GM18498 (cell line): ENCODE results near the gene IZUMO4.
A peak's percentile ranks its signal among the peaks of the same experiment; 100 is the strongest.
"Not testable (repeated sequence)": the region's sequence is repeated elsewhere in the genome, so short reads cannot be mapped to it uniquely, and the experiment has no call there.

Experiments used
- ATAC-seq: cut with Tn5 transposase; IDR thresholded peaks from one replicate; pipeline ENCODE4 v1.9.1; 2021; ENCODE audit warnings: mild to moderate bottlenecking, moderate library complexity; ENCODE audit not compliant: unreplicated experiment

The IZUMO4 gene

DNA sequence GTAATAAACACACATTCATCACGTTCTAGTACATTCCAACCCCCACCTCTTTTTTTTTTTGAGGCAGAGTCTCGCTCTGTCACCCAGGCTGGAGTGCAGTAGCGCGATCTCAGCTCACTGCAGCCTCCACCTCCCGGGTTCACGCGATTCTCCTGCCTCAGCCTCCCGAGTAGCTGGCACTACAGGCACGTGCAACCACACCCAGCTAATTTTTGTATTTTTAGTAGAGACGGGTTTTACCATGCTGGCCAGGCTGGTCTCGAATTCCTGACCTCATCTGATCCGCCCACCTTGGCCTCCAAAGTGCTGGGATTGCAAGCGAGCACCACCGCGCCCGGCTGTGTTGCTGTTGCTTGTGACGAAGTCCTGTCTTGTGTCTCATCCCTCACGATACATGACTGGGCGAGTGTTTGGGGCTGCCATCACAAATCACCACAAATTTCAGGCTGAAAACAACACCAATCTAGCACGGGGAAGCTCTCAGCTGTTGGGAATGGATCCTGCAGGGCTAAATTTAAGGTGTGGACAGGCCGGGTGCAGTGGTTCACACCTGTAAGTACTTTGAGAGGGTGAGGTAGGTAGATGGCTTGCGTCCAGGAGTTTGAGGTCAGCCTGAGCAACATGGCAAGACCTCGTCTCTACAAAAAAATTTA is 16.3 kb upstream of the IZUMO4 start:
- ATAC-seq = no peak

DNA sequence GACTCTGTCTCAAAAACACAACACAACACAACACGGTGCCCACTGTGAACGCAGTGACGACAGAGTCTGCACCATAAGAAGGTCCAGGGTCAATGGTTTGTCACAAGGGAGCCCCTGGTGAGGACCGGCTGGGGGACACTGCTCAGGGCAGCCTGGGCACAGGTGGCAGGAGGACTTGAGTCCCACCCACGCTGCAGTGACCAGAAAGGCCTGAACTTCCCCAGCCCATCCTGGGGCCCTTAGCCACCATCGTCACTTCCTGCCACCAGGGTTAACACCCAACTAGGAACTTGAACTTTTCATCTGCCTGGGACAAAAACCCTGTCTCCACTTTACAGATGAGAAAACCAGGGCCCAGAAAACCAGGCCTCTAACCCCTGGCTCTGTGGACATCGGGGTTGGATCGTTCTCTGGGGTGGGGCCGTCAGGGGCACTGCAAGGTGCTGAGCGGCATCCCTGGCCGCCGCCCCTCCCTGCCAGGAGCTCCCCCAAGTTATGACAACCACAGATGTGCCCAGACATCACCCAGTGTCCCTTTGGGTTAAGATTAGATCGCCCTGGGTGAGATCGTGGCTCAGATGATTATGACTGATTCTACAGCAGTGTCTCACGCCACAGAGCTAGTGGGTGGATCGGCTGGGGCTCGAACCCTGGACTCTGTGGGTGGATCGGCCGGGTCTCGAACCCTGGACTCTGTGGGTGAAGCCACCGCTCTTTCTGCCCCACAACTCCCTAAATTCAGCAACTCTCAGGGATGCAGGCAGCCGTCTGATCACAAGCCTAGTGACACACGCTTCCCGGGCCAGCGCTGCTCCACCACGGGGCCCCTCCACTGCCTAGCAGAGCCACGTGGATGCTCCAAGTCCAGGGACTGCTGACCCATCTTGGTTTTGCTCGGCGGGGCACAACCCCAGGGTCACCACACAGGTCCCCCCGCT is 14.6 kb upstream of the IZUMO4 start:
- no peak for ATAC-seq

DNA sequence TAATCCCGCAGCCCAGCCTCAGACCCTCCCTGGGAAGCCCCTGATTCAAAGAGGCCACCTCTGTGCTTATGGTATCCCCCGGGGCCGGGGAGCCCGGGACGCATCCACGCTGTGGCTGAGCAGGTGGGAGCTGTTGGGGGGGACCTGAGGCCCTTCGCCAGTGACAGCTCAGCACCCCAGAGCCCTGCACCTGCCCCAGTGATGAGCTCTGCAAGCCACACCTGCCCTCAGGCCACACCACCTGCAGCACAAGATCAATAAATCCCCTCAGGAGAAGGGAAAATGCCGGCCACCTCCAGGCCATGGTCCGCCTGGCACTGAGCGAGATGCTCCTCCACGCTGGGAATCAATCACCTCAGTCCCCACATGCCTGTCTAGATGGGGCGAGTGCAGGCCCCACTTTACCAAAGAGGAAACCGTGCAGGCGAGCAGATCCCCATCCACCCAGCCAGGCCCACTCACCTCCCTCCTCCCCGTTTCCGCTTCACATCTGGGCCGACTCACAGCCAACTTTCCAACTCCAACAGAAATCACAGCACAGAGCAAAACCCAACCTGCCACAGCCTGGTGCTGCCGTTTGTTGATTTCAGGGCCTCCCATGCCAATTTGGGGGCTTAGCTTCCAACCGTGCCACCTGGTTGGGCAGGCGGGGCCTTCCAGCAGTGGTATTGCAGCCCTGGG is 13.4 kb upstream of the IZUMO4 start:
- no peak for ATAC-seq

DNA sequence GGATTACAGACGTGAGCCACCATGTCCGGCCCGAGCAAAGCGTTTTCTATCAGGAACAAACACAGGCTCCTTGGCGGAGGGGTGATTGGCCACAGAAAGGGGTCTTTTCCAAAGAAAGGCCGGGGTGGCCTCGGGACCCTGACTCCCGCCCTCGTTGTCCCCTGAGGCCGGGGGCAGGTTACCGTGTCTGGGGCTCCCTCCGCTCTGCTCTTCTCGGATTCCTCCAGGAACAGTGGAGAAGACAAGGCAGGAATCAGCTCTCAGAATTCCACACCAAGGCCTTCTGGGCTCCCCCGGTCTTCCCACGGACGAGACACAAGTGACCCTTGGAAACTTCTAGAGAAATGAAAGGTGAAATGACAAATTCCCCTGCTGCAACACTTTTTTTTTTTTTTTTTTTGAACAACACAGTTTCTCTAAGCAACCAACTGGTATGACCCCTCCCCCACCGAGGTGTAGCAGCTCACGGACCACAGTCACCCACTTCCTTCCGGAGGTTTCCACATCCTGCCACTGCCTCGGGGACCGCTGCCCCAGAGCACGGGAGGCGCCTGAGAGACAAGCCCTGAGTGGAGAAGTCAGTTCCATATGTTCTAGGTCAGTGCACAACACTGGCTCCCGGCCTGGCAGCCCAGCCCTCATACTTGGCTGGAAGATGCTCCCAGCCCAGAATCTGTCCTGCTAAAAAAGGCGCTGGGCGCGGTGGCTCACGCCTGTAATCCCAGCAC is 11.6 kb upstream of the IZUMO4 start:
- peak; percentile 47 for ATAC-seq

DNA sequence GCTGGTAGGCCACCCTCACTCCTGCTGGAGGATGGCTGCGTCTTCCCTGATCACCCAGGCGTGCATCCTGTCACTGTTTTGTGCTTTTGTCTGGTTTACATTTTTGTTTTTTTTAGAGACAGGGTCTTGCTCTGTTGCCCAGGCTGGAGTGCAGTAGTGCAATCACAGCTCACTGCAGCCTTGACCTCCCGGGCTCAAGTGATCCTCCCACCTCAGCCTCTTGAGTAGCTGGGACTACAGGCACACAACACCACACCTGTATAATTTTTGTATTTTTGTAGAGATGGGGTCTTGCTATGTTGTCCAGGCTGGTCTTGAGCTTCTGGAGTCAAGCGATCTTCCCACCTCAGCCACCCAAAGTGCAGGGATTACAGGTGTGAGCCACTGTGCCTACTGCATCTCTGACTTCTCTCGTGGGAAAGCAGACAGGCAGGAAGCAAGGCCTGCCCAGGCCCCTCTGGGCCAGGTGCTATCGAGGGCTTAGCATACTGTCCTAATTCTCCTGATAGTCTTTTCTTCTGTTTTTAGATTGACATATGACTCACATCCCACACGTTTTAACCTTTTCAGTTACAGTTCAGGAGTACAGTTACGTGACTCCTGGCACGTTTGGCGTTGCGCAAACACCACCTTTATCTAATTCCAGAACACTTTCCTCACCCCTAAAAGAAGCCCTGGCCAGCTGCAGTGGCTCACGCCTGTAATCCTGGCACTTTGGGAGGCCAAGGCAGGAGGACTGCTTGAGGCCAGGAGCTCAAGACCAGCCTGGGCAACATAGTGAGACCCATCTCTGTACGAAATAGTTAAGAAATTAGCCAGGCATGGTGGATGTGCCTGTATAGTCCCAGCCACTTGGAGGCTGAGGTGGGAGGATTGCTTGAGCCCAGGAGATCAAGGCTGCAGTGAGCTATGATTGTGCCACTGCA is 9.8 kb upstream of the IZUMO4 start:
- ATAC-seq = not testable (repeated sequence)

DNA sequence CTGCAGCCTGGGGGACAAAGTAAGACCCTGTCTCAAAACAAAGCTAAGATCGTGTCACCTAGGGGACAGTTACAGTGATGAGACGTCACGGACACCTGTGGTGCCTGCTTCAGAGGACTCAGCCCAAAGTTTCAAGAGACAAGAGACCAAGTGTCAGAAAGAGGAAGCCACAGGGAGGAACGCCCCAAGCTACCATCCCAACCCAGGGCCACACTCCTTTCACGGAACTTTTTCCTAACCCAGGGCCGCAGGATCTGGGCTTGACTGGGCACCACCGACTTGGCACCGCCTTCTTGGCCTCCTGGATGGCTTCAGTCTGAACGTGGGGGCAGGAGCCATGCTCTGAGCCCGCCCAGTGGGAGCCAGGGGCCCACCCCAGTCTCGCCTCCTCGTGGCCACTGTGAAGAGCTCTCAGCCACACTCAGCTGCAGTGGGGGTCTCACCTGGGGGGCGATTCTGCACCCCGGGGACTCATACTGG is 9.1 kb upstream of the IZUMO4 start:
- peak; percentile 18 for ATAC-seq

DNA sequence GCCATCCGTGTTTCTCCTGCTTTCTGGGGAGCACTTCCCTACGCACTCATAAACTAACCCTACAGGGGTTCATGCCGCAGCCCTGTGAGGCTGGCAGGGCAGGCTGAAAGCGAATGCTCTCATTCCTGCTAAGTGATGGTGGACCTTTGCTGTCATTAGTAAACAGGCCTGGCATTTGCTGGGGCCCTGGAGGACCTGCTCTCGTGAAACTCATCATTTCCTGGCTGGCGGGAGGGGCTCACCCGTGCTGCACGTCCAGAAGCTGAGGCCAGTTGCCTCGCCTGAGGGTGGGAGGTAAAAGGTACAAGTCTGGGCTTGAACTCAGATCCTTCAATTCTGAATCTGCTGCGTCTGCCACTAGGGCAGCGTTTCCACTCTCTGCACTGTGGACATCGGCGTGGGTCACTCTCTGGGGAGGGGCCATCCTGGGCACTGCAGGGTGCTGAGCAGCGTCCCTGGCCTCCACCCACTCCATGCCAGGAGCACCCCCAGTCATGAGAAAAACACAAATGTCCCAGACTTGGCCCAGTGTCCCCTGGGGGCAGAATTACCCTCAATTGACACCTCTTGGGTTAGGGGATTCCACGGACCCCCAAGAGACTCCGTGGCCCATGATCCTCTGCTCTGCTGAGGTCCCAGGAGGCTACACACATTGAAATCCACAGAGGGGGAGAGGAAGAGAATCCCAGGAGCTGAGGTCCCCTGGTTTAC is 7.6 kb upstream of the IZUMO4 start:
- no peak for ATAC-seq

DNA sequence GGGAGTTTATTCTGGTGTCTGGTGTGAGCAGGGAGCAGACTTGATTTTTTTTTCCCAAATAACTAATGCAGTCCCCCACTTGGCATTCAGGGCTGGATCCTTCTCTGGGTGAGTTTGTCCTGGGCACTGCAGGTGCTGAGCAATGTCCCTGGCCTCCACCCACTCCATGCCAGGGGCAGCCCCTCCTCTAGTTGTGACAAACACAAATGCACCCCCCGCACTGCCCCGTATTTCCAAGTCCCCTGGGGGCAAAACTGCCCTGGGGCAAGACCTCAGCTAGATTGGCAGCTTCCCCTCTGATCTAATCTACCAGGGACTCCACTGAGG is 7.0 kb upstream of the IZUMO4 start:
- ATAC-seq = peak; percentile 2

DNA sequence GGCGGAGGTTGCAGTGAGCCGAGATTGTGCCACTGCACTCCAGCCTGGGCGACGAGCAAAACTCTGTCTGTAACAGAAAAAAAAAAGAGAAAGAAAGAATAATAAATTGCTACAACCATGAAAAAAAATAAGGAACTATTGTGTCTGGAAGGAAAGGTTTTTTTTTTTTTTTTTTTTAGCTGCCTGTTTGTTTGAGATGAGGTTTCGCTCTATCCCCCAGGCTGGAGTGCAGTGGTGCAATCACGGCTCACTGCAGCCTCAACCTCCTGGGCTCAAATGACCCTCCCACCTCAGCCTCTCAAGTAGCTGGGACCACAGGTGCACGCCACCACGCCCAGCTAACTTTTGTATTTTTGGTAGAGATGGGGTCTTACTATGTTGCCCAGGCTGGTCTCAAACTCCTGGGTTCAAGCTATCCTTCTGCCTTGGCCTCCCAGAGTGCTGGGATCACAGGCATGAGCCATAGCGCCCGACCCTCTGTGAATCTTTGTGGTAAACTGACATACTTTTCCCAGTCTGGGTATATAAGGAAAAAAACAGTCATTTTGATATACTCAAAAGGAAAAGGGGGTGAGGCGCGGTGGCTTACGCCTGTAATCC is 4.7 kb upstream of the IZUMO4 start:
- not testable (repeated sequence) for ATAC-seq

DNA sequence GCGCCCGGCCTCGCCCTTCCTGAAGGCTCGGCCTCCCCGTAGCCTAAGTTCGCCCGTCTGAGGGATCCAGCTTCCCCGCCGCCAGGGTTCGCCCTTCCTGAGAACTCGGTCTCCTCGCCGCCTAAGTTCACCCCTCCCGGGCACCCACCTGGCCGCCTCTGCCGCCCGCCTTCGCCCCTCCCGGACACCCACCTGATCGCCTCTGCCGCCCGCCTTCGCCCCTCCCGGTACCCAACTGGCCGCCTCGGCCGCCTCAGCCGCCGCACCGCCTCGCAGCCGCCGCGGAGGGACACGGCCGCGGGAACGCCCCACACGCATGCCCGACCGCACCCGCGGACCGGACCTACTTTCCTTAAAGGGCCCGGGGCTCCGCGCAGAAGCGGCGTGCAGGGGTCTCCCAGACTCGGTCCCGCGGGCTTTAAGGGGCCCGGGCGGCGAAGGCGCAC is 658 bp upstream of the IZUMO4 start, which contains the start of gene MOB3A:
TSS of gene MOB3A (minus strand) at position 293 of the 446 bp plus-strand sequence. CDS start 17,766 bp downstream, outside the sequence.
- peak; percentile 41 for ATAC-seq

DNA sequence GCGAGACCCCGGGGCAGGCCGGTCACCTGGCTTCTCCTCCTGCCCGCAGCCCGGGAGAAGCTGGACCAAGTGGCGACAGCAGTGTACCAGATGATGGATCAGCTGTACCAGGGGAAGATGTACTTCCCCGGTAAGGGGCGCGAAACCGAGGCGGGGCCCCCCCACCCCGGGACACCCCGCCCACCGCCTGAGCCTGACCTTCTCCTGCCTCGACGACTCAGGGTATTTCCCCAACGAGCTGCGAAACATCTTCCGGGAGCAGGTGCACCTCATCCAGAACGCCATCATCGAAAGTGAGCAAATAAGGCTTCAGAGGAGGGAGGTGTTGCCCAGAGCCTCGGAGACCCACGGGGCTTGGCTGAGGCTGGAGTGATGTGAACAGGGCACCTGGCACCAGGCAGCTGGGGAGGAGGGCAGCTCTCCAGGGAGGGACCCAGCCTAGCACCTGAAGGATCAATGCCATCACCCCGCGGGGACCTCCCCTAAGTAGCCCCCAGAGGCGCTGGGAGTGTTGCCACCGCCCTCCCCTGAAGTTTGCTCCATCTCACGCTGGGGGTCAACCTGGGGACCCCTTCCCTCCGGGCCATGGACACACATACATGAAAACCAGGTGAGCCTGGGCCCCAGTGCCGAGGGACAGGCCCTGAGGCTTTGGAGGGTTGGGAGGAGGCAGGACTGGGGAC is 629 bp downstream of the IZUMO4 start:
- no peak for ATAC-seq

DNA sequence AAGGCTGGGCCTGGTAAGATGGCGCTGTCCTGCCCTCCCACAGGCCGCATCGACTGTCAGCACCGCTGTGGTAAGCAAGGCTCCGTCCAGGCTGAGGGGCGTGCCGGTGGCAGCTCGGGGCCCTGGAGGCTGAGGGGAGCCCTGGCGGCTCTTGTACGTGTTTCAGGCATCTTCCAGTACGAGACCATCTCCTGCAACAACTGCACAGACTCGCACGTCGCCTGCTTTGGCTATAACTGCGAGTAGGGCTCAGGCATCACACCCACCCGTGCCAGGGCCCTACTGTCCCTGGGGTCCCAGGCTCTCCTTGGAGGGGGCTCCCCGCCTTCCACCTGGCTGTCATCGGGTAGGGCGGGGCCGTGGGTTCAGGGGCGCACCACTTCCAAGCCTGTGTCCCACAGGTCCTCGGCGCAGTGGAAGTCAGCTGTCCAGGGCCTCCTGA is 1.2 kb downstream of the IZUMO4 start:
- ATAC-seq = no peak

DNA sequence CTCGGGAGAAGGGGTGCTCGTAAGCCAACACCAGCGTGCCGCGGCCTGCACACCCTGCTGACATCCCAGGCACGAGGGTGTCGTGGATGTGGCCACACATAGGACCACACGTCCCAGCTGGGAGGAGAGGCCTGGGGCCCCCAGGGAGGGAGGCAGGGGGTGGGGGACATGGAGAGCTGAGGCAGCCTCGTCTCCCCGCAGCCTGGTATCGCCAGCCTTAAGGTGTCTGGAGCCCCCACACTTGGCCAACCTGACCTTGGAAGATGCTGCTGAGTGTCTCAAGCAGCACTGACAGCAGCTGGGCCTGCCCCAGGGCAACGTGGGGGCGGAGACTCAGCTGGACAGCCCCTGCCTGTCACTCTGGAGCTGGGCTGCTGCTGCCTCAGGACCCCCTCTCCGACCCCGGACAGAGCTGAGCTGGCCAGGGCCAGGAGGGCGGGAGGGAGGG is 2.4 kb downstream of the IZUMO4 start:
- ATAC-seq = no peak

DNA sequence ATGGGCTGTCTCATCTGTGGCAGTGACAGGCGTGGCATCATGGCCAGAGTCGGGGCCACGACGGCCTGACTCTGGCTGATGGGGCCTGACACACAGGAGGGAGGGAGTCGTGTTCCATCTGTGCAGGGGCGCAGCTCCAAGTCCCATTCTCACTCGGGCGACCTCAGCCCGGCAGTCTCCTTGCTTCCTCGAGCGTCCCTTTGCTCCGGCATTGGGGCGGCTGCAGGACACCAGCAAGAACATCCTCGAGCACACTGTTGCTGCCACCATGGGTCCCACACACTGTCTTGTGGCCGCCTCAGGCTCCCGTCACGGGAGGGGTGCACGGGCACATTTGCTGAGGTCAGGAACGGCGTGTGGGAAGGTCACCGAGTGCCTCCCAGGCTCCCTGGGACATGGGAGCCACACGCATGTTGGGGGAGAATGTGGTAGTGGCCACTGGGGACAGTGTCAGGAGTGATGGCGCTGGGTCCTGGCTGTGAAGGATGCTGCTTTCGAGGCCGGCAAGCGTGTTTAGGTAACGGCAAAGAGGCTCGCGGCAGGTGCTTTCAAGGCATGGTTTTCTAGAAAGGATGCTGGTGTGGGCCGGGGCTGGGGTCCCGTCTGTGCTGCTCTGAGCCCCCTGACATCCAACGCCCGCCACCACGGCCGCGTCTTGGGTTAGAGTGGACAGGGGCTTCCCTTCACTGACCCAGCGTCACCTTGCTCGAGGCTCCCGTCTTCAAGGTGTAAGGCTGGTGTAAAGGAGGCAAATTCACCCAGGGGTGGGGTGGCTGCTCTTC is 3.4 kb downstream of the IZUMO4 start:
- ATAC-seq = no peak

DNA sequence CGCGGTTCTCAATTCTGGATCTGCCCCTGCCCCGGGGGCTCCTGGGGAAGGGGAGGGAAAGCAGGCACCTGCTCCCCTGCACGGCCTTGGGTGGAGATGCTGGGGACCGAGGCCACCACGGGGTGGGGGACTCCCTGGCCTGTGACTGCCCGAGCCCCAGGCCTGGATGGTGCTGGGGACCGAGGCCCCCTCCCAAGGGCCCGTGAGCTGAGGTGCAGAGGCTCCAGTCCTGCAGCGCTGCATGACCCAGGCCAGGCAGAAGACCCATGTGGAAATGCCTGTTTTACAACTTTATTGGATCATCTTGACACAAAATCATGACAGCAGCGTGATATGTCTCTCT is 4.0 kb downstream of the IZUMO4 start:
- ATAC-seq = no peak

DNA sequence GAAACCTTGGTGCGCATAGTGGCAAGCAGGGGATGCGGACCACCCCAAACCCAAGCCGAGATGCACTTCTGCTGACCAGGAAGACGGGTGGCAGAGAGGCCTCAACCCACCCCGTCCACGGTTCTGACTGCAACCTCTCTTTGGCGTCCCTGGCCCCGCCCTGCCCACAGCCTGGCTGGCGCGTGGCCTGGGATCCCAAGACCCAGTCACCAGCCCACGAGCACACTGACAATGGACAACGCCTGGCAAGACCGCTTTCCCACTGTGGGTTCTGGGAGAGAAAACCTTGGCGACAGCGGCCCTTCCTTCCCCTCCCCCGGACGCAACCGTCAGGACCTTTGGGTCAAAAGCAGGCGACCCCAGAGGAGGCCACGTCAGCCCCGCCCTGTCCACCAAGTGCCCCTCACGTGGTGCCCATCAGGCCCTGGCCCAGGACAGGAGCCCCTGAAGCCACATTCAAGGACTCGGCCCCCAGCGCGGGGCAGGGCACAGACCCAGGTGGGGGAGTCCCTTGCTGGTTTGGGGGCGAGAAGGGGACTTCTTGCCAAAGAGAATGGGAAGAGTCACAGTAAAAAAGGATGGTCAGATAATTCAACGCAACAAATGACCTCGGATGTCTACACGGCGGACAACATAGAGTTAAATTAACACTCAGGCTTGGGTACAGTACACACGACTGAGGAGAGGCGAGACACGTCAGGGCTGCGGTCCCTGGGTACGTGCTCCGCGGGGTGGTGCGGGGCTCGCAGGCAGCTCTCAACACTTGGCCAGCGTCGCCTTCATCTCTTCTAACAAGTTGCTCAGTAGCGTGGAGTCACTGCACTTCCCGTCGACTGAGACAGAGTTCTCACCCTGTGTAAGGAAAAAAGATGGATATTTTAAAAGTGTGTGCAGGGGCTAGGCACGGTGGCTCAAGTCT is 5.0 kb downstream of the IZUMO4 start:
- no peak for ATAC-seq
